ENCODE data around the gene DTL.

DNA sequence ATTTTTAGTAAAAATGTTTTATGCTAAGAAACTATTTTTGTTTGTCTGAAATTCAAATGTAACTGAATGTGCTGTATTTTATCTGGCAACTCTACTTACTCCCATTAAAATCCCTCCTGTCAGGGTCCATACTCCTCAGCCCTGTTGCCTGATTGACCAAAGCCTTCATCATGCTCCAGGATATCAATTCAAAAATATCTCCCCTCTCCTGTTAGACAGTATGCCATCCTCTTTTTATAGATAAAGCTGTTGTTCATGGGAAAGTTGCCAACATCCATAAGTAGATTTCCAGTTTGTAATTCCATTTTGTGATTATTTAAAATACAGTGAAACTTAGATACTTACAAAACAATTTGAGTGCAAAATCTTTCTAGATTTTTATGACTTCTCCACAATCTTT is 65.7 kb downstream of the DTL start:
- TF ChIP-seq POLR2AphosphoS5 (IDR thresholded peaks at IDR 0.05; ENCODE audit: low read depth, low read length) (no peak), TCF7L2 (IDR thresholded peaks at IDR 0.05; ENCODE audit: low read depth, low read length) (no peak)
- TF ChIP-seq, protein P1, sequence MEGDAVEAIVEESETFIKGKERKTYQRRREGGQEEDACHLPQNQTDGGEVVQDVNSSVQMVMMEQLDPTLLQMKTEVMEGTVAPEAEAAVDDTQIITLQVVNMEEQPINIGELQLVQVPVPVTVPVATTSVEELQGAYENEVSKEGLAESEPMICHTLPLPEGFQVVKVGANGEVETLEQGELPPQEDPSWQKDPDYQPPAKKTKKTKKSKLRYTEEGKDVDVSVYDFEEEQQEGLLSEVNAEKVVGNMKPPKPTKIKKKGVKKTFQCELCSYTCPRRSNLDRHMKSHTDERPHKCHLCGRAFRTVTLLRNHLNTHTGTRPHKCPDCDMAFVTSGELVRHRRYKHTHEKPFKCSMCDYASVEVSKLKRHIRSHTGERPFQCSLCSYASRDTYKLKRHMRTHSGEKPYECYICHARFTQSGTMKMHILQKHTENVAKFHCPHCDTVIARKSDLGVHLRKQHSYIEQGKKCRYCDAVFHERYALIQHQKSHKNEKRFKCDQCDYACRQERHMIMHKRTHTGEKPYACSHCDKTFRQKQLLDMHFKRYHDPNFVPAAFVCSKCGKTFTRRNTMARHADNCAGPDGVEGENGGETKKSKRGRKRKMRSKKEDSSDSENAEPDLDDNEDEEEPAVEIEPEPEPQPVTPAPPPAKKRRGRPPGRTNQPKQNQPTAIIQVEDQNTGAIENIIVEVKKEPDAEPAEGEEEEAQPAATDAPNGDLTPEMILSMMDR (IDR thresholded peaks at IDR 0.05), result no peak
- TF ChIP-seq, protein P2, sequence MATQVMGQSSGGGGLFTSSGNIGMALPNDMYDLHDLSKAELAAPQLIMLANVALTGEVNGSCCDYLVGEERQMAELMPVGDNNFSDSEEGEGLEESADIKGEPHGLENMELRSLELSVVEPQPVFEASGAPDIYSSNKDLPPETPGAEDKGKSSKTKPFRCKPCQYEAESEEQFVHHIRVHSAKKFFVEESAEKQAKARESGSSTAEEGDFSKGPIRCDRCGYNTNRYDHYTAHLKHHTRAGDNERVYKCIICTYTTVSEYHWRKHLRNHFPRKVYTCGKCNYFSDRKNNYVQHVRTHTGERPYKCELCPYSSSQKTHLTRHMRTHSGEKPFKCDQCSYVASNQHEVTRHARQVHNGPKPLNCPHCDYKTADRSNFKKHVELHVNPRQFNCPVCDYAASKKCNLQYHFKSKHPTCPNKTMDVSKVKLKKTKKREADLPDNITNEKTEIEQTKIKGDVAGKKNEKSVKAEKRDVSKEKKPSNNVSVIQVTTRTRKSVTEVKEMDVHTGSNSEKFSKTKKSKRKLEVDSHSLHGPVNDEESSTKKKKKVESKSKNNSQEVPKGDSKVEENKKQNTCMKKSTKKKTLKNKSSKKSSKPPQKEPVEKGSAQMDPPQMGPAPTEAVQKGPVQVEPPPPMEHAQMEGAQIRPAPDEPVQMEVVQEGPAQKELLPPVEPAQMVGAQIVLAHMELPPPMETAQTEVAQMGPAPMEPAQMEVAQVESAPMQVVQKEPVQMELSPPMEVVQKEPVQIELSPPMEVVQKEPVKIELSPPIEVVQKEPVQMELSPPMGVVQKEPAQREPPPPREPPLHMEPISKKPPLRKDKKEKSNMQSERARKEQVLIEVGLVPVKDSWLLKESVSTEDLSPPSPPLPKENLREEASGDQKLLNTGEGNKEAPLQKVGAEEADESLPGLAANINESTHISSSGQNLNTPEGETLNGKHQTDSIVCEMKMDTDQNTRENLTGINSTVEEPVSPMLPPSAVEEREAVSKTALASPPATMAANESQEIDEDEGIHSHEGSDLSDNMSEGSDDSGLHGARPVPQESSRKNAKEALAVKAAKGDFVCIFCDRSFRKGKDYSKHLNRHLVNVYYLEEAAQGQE (IDR thresholded peaks at IDR 0.05; ENCODE audit: insufficient read depth in 1 of 2, low read depth in 2 of 2, low read length in 1 of 2), result no peak
